Astrocyte (in vitro differentiated cells and primary cell): ENCODE data around the gene ANGPTL3. TPM values are rescaled to one million over a fixed set of nuclear protein-coding genes. Genes with fewer than 3 reads are reported as not detected.

Experiments
- DNase-seq: peaks from one replicate; pipeline ENCODE4 v3.0.0-alpha.2; 2010; ENCODE audit warnings: low read depth
- FAIRE-seq: peaks from 2 replicates; lab custom pipeline; 2011; peaks lifted over from hg19 to GRCh38; lab: Jason Lieb, UNC
- H2AFZ ChIP-seq: 2 replicates; pipeline ENCODE4 v1.6.0; 2012; ENCODE audit warnings: low read depth, low read length, inconsistent platforms
- H3K27ac ChIP-seq: 2 replicates; pipeline ENCODE4 v1.5.1; 2011; ENCODE audit warnings: low read depth, low read length, inconsistent platforms
- H3K27me3 ChIP-seq: 2 replicates; pipeline ENCODE4 v1.6.0; 2011; ENCODE audit warnings: low read length, inconsistent platforms; ENCODE audit not compliant: insufficient read depth
- H3K36me3 ChIP-seq: 2 replicates; pipeline ENCODE4 v1.5.1; 2011; ENCODE audit warnings: low read length, inconsistent platforms; ENCODE audit not compliant: insufficient read depth
- H3K4me1 ChIP-seq: 2 replicates; pipeline ENCODE4 v1.5.1; 2011; ENCODE audit warnings: low read length, inconsistent platforms; ENCODE audit not compliant: insufficient read depth
- H3K4me2 ChIP-seq: 2 replicates; pipeline ENCODE4 v1.6.0; 2012; ENCODE audit warnings: low read length, inconsistent platforms
- H3K4me3 ChIP-seq: 2 replicates; pipeline ENCODE4 v1.5.1; 2011; ENCODE audit warnings: low read depth, mild to moderate bottlenecking, low read length, inconsistent platforms; ENCODE audit not compliant: insufficient read depth
- H3K79me2 ChIP-seq: 2 replicates; pipeline ENCODE4 v1.6.0; 2012; ENCODE audit warnings: mild to moderate bottlenecking, low read length, inconsistent platforms; ENCODE audit not compliant: insufficient read depth
- H3K9ac ChIP-seq: 2 replicates; pipeline ENCODE4 v1.6.0; 2012; ENCODE audit warnings: mild to moderate bottlenecking, low read length, inconsistent platforms
- H3K9me3 ChIP-seq: 2 replicates; pipeline ENCODE4 v1.5.1; 2012; ENCODE audit warnings: low read depth, mild to moderate bottlenecking, low read length, inconsistent platforms; ENCODE audit not compliant: insufficient read depth
- H4K20me1 ChIP-seq: 2 replicates; pipeline ENCODE4 v1.6.0; 2012; ENCODE audit warnings: low read length, inconsistent platforms; ENCODE audit not compliant: insufficient read depth
- H3K27ac Mint-ChIP-seq: one replicate; pipeline ENCODE4 v1.8.0; 2021; ENCODE audit warnings: mild to moderate bottlenecking, mixed read lengths; ENCODE audit not compliant: unreplicated experiment
- H3K27me3 Mint-ChIP-seq: one replicate; pipeline ENCODE4 v1.8.0; 2021; ENCODE audit warnings: low read depth, mixed read lengths; ENCODE audit not compliant: unreplicated experiment
- H3K36me3 Mint-ChIP-seq: one replicate; pipeline ENCODE4 v1.8.0; 2021; ENCODE audit warnings: low read depth, mixed read lengths; ENCODE audit not compliant: unreplicated experiment
- H3K4me1 Mint-ChIP-seq: one replicate; pipeline ENCODE4 v1.8.0; 2021; ENCODE audit warnings: low read depth, mixed read lengths; ENCODE audit not compliant: unreplicated experiment
- H3K4me3 Mint-ChIP-seq: one replicate; pipeline ENCODE4 v1.8.0; 2021; ENCODE audit warnings: mild to moderate bottlenecking, moderate library complexity, mixed read lengths; ENCODE audit not compliant: unreplicated experiment
- H3K9me3 Mint-ChIP-seq: one replicate; pipeline ENCODE4 v1.8.0; 2021; ENCODE audit warnings: mild to moderate bottlenecking, mixed read lengths; ENCODE audit not compliant: unreplicated experiment
- CTCF ChIP-seq: IDR thresholded peaks from 2 replicates; pipeline ENCODE4 v1.5.1; 2011; ENCODE audit warnings: low read depth, mild to moderate bottlenecking, inconsistent platforms, low read length, moderate library complexity; ENCODE audit not compliant: insufficient read depth
- EZH2 ChIP-seq: IDR thresholded peaks from 2 replicates; pipeline ENCODE4 v1.6.1; 2012; ENCODE audit warnings: mild to moderate bottlenecking, low read length, inconsistent platforms; ENCODE audit not compliant: insufficient read depth
- total RNA-seq: library from RNA; stranded (reverse); gene quantifications from 2 replicates; pipeline ENCODE4 v1.2.1, GENCODE V29; 2021

ANGPTL3 gene
- total RNA-seq, 1 donor from 2014 or later: not detected

- no peaks in the 10 kb centered on the region for H3K9me3 ChIP-seq
- DNase-seq: no peak
- no peaks in the 10 kb centered on the region for H3K27me3 Mint-ChIP-seq
- no peak overlapping the region for H2AFZ ChIP-seq
- TF ChIP-seq CTCF (no peak), EZH2 (no peak)
- no peaks in the 10 kb centered on the region for H4K20me1 ChIP-seq
- H3K4me1 Mint-ChIP-seq: peaks cover 1% of the 10 kb centered on the region
- H3K27ac Mint-ChIP-seq: no peak overlapping the region
- peaks cover 6% of the 10 kb centered on the region for H3K36me3 Mint-ChIP-seq
- peaks cover 6% of the 10 kb centered on the region for H3K4me1 ChIP-seq
- no peak overlapping the region for H3K4me2 ChIP-seq
- peak; percentile 34 for FAIRE-seq
- peaks cover 3% of the 10 kb centered on the region for H3K9me3 Mint-ChIP-seq
- H3K27me3 ChIP-seq: no peaks in the 10 kb centered on the region
- no peak overlapping the region for H3K4me3 Mint-ChIP-seq
- peaks cover 5% of the 10 kb centered on the region for H3K36me3 ChIP-seq
- H3K27ac ChIP-seq: peak overlapping the region; percentile 18
- H3K79me2 ChIP-seq: no peaks in the 10 kb centered on the region
- no peak overlapping the region for H3K9ac ChIP-seq
- H3K4me3 ChIP-seq: no peak overlapping the region
Observed at GRCh38 chr1:62613325-62613727, 16.0 kb downstream of the ANGPTL3 start.

GRCh38 chr1:62613890-62614289 lies 16.6 kb downstream of the ANGPTL3 start:
- no peak for TF ChIP-seq EZH2
- H3K27ac ChIP-seq: peak overlapping the region; percentile 18
- no peaks in the 10 kb centered on the region for H3K27me3 ChIP-seq
- H3K9me3 ChIP-seq: no peaks in the 10 kb centered on the region
- Mint-ChIP-seq H3K27ac (no peak overlapping the region), H3K4me3 (no peak overlapping the region), H3K9me3 (peaks cover 3% of the 10 kb centered on the region), H3K4me1 (peaks cover 1% of the 10 kb centered on the region), H3K27me3 (no peaks in the 10 kb centered on the region), H3K36me3 (peaks cover 6% of the 10 kb centered on the region)
- no peaks in the 10 kb centered on the region for H4K20me1 ChIP-seq
- no peak overlapping the region for H3K9ac ChIP-seq
- peak; percentile 34 for DNase-seq
- H3K4me2 ChIP-seq: no peak overlapping the region
- peaks cover 8% of the 10 kb centered on the region for H3K36me3 ChIP-seq
- FAIRE-seq: peak; percentile 76
- no peaks in the 10 kb centered on the region for H3K79me2 ChIP-seq
- H2AFZ ChIP-seq: no peak overlapping the region
- no peak overlapping the region for H3K4me3 ChIP-seq
- peaks cover 6% of the 10 kb centered on the region for H3K4me1 ChIP-seq

DNA sequence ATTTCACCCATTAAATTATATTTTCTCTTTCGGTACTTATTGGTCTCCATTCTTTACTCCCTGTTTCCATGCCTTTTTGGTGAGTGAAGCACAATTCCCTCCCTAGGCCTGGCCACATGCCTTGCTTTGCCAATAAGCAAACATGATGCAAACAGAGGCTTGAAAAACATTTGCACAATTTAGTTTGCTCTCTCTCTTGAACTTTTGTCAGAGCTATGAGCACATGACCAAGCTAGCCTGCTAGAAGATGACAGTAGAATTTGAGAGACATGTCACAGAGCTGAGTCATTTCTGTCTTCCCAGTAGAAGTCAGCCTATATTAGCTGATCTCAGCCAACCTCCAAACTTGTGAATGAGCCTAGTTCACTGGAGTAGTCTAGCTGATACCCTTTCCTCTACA lies 24.6 kb downstream of the ANGPTL3 start:
- Histone ChIP-seq H3K4me3 (no peak overlapping the region), H3K9me3 (no peaks in the 10 kb centered on the region), H3K79me2 (peaks cover 2% of the 10 kb centered on the region), H3K27ac (no peak overlapping the region), H2AFZ (no peak overlapping the region), H3K36me3 (peaks cover 14% of the 10 kb centered on the region), H3K4me1 (peaks cover 3% of the 10 kb centered on the region), H3K9ac (no peak overlapping the region), H4K20me1 (no peaks in the 10 kb centered on the region), H3K4me2 (no peak overlapping the region), H3K27me3 (no peaks in the 10 kb centered on the region)
- FAIRE-seq (peak; percentile 92), DNase-seq (peak; percentile 84)
- Mint-ChIP-seq H3K4me1 (peaks cover 21% of the 10 kb centered on the region), H3K9me3 (no peaks in the 10 kb centered on the region), H3K4me3 (no peak overlapping the region), H3K27ac (peak overlapping the region; percentile 82), H3K27me3 (no peaks in the 10 kb centered on the region), H3K36me3 (peaks cover 2% of the 10 kb centered on the region)
- TF ChIP-seq CTCF: no peak
- TF ChIP-seq EZH2: no peak
